Activated CD4-positive, alpha-beta T cell treated with anti-CD3 and anti-CD28 coated beads, Interleukin-2, amount 10 ng/mL, durations not matched to agents 7 days and 5 days (primary cell): ENCODE data around the gene EEF2. TPM values are rescaled to one million over a fixed set of nuclear protein-coding genes. Genes with fewer than 3 reads are reported as not detected.
"Not testable (repeated sequence)": the region's sequence is repeated elsewhere in the genome, so short reads cannot be mapped to it uniquely, and the experiment has no call there.

Experiments
- CTCF ChIA-PET: fragments of 350-600 bp; sonication (Branson Sonifier 250); formaldehyde crosslinking; loops from one replicate; lab custom pipeline; 2021; ENCODE audit warnings: antibody characterized with exemption; lab: Charles Lee
- POLR2A ChIA-PET: fragments of 350-600 bp; sonication (Branson Sonifier 250); formaldehyde crosslinking; loops from one replicate; lab custom pipeline; 2021; ENCODE audit warnings: antibody characterized with exemption; lab: Charles Lee
- DNase-seq: peaks from one replicate; pipeline ENCODE4 v3.0.0-alpha.2; 2020
- H3K27ac Mint-ChIP-seq: one replicate; pipeline ENCODE4 v1.8.0; 2021; ENCODE audit warnings: mild to moderate bottlenecking, moderate library complexity, mixed read lengths
- H3K27me3 Mint-ChIP-seq: one replicate; pipeline ENCODE4 v1.8.0; 2021; ENCODE audit warnings: mixed read lengths
- H3K36me3 Mint-ChIP-seq: one replicate; pipeline ENCODE4 v1.8.0; 2021; ENCODE audit warnings: low read depth, mixed read lengths
- H3K4me1 Mint-ChIP-seq: one replicate; pipeline ENCODE4 v1.8.0; 2021; ENCODE audit warnings: mixed read lengths
- H3K4me3 Mint-ChIP-seq: one replicate; pipeline ENCODE4 v1.8.0; 2021; ENCODE audit warnings: mild to moderate bottlenecking, moderate library complexity, mixed read lengths
- H3K9me3 Mint-ChIP-seq: one replicate; pipeline ENCODE4 v1.8.0; 2021; ENCODE audit warnings: mixed read lengths
- total RNA-seq, 2 experiments: library from RNA; stranded (reverse); gene quantifications; one replicate each; pipeline ENCODE4 v1.2.3, GENCODE V29; 2021

EEF2 gene
- total RNA-seq, 2 experiments from 2014 or later, result 1,428 to 1,492 TPM

GRCh38 chr19:3968556-3969434, 16.5 kb downstream of the EEF2 start:
- no peak for DNase-seq
- H3K27ac Mint-ChIP-seq, result peak overlapping the region; percentile 13
- peak overlapping the region; percentile 41 for H3K4me3 Mint-ChIP-seq
- no peaks in the 10 kb centered on the region for H3K27me3 Mint-ChIP-seq
- no peaks in the 10 kb centered on the region for H3K9me3 Mint-ChIP-seq
- peaks cover 23% of the 10 kb centered on the region for H3K4me1 Mint-ChIP-seq
- ChIA-PET POLR2A (no interaction called here), CTCF (interaction anchor here (0.6 to 1.6 kb wide), 4 partner anchors 13 to 142 kb away, joined by 3 to 8 read pairs (median 4); no protein-coding TSS in a partner anchor)
- H3K36me3 Mint-ChIP-seq, result peaks cover 17% of the 10 kb centered on the region

GRCh38 chr19:3967983-3968382, 17.3 kb downstream of the EEF2 start:
- DNase-seq, H3K9me3 Mint-ChIP-seq, H3K27me3 Mint-ChIP-seq, H3K4me3 Mint-ChIP-seq, POLR2A ChIA-PET: not testable (repeated sequence)
- peaks cover 22% of the 10 kb centered on the region for H3K36me3 Mint-ChIP-seq
- CTCF ChIA-PET, result interaction anchor here (1.6 kb wide), 1 partner anchor 141 kb away, joined by 3 read pairs; no protein-coding TSS in a partner anchor
- H3K27ac Mint-ChIP-seq, result peak overlapping the region; percentile 3
- H3K4me1 Mint-ChIP-seq, result peaks cover 23% of the 10 kb centered on the region

- Mint-ChIP-seq H3K4me3 (no peak overlapping the region), H3K9me3 (no peaks in the 10 kb centered on the region), H3K27me3 (no peaks in the 10 kb centered on the region), H3K36me3 (peaks cover 29% of the 10 kb centered on the region), H3K4me1 (peaks cover 21% of the 10 kb centered on the region), H3K27ac (no peak overlapping the region)
- POLR2A ChIA-PET, result no interaction called here
- CTCF ChIA-PET, result interaction anchor here (0.6 kb wide), 1 partner anchor 21 kb away, joined by 5 read pairs; no protein-coding TSS in a partner anchor
- no peak for DNase-seq
Measured at GRCh38 chr19:3966051-3967017, 18.9 kb downstream of the EEF2 start.

- H3K4me3 Mint-ChIP-seq, result no peak overlapping the region
- H3K4me1 Mint-ChIP-seq, result peaks cover 8% of the 10 kb centered on the region
- no peak overlapping the region for H3K27ac Mint-ChIP-seq
- H3K9me3 Mint-ChIP-seq, result no peaks in the 10 kb centered on the region
- H3K36me3 Mint-ChIP-seq, result peaks cover 24% of the 10 kb centered on the region
- CTCF ChIA-PET, result no interaction called here
- POLR2A ChIA-PET, result no interaction called here
- no peak for DNase-seq
- H3K27me3 Mint-ChIP-seq, result no peaks in the 10 kb centered on the region
Measured at GRCh38 chr19:3964256-3965194, 20.7 kb downstream of the EEF2 start.

GRCh38 chr19:3963458-3964255, 21.6 kb downstream of the EEF2 start:
- POLR2A ChIA-PET, result no interaction called here
- H3K36me3 Mint-ChIP-seq, result peaks cover 22% of the 10 kb centered on the region

GRCh38 chr19:3961007-3961406, 24.3 kb downstream of the EEF2 start:
- Mint-ChIP-seq H3K27me3 (no peaks in the 10 kb centered on the region), H3K4me3 (no peak overlapping the region), H3K27ac (no peak overlapping the region), H3K36me3 (peaks cover 15% of the 10 kb centered on the region), H3K9me3 (no peaks in the 10 kb centered on the region), H3K4me1 (no peaks in the 10 kb centered on the region)
- ChIA-PET POLR2A (no interaction called here), CTCF (interaction anchor here (0.6 kb wide), 1 partner anchor 369 kb away, joined by 4 read pairs; no protein-coding TSS in a partner anchor)
- DNase-seq, result no peak

More at GRCh38 chr19:3963458-3964255, 21.6 kb downstream of the EEF2 start:
- Mint-ChIP-seq H3K4me3 (no peak overlapping the region), H3K9me3 (no peaks in the 10 kb centered on the region), H3K4me1 (peaks cover 2% of the 10 kb centered on the region), H3K27ac (no peak overlapping the region), H3K27me3 (no peaks in the 10 kb centered on the region)
- DNase-seq, result no peak
- CTCF ChIA-PET, result interaction anchor here (1.4 kb wide), 1 partner anchor 25 kb away, joined by 5 read pairs; no protein-coding TSS in a partner anchor

GRCh38 chr19:3959766-3960131, 25.5 kb downstream of the EEF2 start:
- ChIA-PET POLR2A (no interaction called here), CTCF (no interaction called here)
- Mint-ChIP-seq H3K36me3 (peaks cover 15% of the 10 kb centered on the region), H3K4me3 (no peak overlapping the region), H3K27me3 (no peaks in the 10 kb centered on the region), H3K4me1 (no peaks in the 10 kb centered on the region), H3K9me3 (no peaks in the 10 kb centered on the region), H3K27ac (no peak overlapping the region)
- no peak for DNase-seq

- Mint-ChIP-seq H3K36me3 (peaks cover 12% of the 10 kb centered on the region), H3K27ac (no peak overlapping the region), H3K4me1 (no peaks in the 10 kb centered on the region), H3K9me3 (no peaks in the 10 kb centered on the region), H3K27me3 (no peaks in the 10 kb centered on the region), H3K4me3 (no peak overlapping the region)
- CTCF ChIA-PET, result interaction anchor here (0.5 kb wide), 1 partner anchor 504 kb away, joined by 3 read pairs; no protein-coding TSS in a partner anchor
- no peak for DNase-seq
- POLR2A ChIA-PET, result no interaction called here
Measured at GRCh38 chr19:3958836-3959765, 26.2 kb downstream of the EEF2 start.

GRCh38 chr19:3955688-3956087, 29.6 kb downstream of the EEF2 start:
- no peak for DNase-seq
- Mint-ChIP-seq H3K27me3 (peaks cover 4% of the 10 kb centered on the region), H3K9me3 (no peaks in the 10 kb centered on the region), H3K27ac (no peak overlapping the region), H3K4me3 (no peak overlapping the region), H3K4me1 (peaks cover 3% of the 10 kb centered on the region), H3K36me3 (no peaks in the 10 kb centered on the region)
- ChIA-PET CTCF (no interaction called here), POLR2A (no interaction called here)

- POLR2A ChIA-PET, H3K27ac Mint-ChIP-seq, H3K4me3 Mint-ChIP-seq, H3K27me3 Mint-ChIP-seq, H3K9me3 Mint-ChIP-seq, H3K36me3 Mint-ChIP-seq, DNase-seq, CTCF ChIA-PET, H3K4me1 Mint-ChIP-seq: not testable (repeated sequence)
Measured at GRCh38 chr19:3955276-3955675, 30.0 kb downstream of the EEF2 start.
